ENCODE measurements around the gene C2orf74. TPM values are rescaled to one million over a fixed set of nuclear protein-coding genes. Genes with fewer than 3 reads are reported as not detected.

The C2orf74 gene
- total RNA-seq, 1 experiment from 2014 or later: 17.1 TPM

- no peaks in the 10 kb centered on the region for H3K4me1 Mint-ChIP-seq (ENCODE audit: low read depth, unreplicated experiment)
- no TSS peak for BruUV-seq (replicated peaks)
- no peaks in the 10 kb centered on the region for H3K27me3 Mint-ChIP-seq (ENCODE audit: unreplicated experiment)
- CTCF ChIA-PET: no interaction called here
- no peak overlapping the region for H3K4me3 Mint-ChIP-seq (ENCODE audit: low read depth, unreplicated experiment)
- no peak overlapping the region for H3K27ac Mint-ChIP-seq (ENCODE audit: unreplicated experiment)
- no peak for TF ChIP-seq CTCF (IDR thresholded peaks at IDR 0.05; ENCODE audit: unreplicated experiment)
- peaks cover 33% of the 10 kb centered on the region for H3K36me3 Mint-ChIP-seq (ENCODE audit: insufficient read depth, unreplicated experiment)
- intact Hi-C loops (cut with micrococcal nuclease; ENCODE audit: unreplicated experiment): no loop called here
- no peaks in the 10 kb centered on the region for H3K9me3 Mint-ChIP-seq (ENCODE audit: low read depth, unreplicated experiment)
- no peak for DNase-seq
These were observed 12.9 kb upstream of the C2orf74 start for GRCh38 chr2:61149074-61149473.

- Mint-ChIP-seq H3K4me3 (ENCODE audit: low read depth, unreplicated experiment) (no peak overlapping the region), H3K4me1 (ENCODE audit: low read depth, unreplicated experiment) (no peaks in the 10 kb centered on the region), H3K36me3 (ENCODE audit: insufficient read depth, unreplicated experiment) (peaks cover 31% of the 10 kb centered on the region), H3K27ac (ENCODE audit: unreplicated experiment) (no peak overlapping the region), H3K9me3 (ENCODE audit: low read depth, unreplicated experiment) (no peaks in the 10 kb centered on the region), H3K27me3 (ENCODE audit: unreplicated experiment) (no peaks in the 10 kb centered on the region)
- CTCF ChIA-PET: no interaction called here
- TF ChIP-seq CTCF (IDR thresholded peaks at IDR 0.05; ENCODE audit: unreplicated experiment): no peak
- DNase-seq: no peak
- intact Hi-C loops (cut with micrococcal nuclease; ENCODE audit: unreplicated experiment): no loop called here
- no TSS peak for BruUV-seq (replicated peaks)
These were observed 10.6 kb upstream of the C2orf74 start for GRCh38 chr2:61151436-61151835.

GRCh38 chr2:61157371-61158003 lies 4.5 kb upstream of the C2orf74 start:
- no peaks in the 10 kb centered on the region for H3K27me3 Mint-ChIP-seq (ENCODE audit: unreplicated experiment)
- BruUV-seq (replicated peaks): no TSS peak
- H3K4me1 Mint-ChIP-seq (ENCODE audit: low read depth, unreplicated experiment): no peaks in the 10 kb centered on the region
- no peak for TF ChIP-seq CTCF (IDR thresholded peaks at IDR 0.05; ENCODE audit: unreplicated experiment)
- no peak overlapping the region for H3K4me3 Mint-ChIP-seq (ENCODE audit: low read depth, unreplicated experiment)
- CTCF ChIA-PET: no interaction called here
- no peak for DNase-seq
- intact Hi-C loops (cut with micrococcal nuclease; ENCODE audit: unreplicated experiment): no loop called here
- peaks cover 15% of the 10 kb centered on the region for H3K36me3 Mint-ChIP-seq (ENCODE audit: insufficient read depth, unreplicated experiment)
- peaks cover 5% of the 10 kb centered on the region for H3K9me3 Mint-ChIP-seq (ENCODE audit: low read depth, unreplicated experiment)
- no peak overlapping the region for H3K27ac Mint-ChIP-seq (ENCODE audit: unreplicated experiment)

GRCh38 chr2:61158356-61158955 lies 3.5 kb upstream of the C2orf74 start:
- no TSS peak for BruUV-seq (replicated peaks)

More at GRCh38 chr2:61158356-61158955, 3.5 kb upstream of the C2orf74 start:
- Mint-ChIP-seq H3K27ac (ENCODE audit: unreplicated experiment) (no peak overlapping the region), H3K4me1 (ENCODE audit: low read depth, unreplicated experiment) (no peaks in the 10 kb centered on the region), H3K9me3 (ENCODE audit: low read depth, unreplicated experiment) (peaks cover 5% of the 10 kb centered on the region), H3K27me3 (ENCODE audit: unreplicated experiment) (no peaks in the 10 kb centered on the region), H3K36me3 (ENCODE audit: insufficient read depth, unreplicated experiment) (peaks cover 15% of the 10 kb centered on the region), H3K4me3 (ENCODE audit: low read depth, unreplicated experiment) (no peak overlapping the region)
- no peak for TF ChIP-seq CTCF (IDR thresholded peaks at IDR 0.05; ENCODE audit: unreplicated experiment)
- intact Hi-C loops (cut with micrococcal nuclease; ENCODE audit: unreplicated experiment): no loop called here
- CTCF ChIA-PET: no interaction called here
- no peak for DNase-seq
